K562 (cell line): Measurements from ENCODE around the gene ZFAND2B. TPM values are rescaled to one million over a fixed set of nuclear protein-coding genes. Genes with fewer than 3 reads are reported as not detected.

ENCODE experiments used
- ATAC-seq: fragments of 200-7000 bp; cut with Tn5 transposase; 3 replicates; pipeline ENCODE4 v1.9.1; 2020; ENCODE audit warnings: moderate library complexity
- BruUV-seq: library from RNA; stranded (reverse); fragments of 400-500 nt; replicated peaks from 2 replicates; lab custom pipeline; 2021; lab: Mats Ljungman, UMichigan
- CTCF ChIA-PET: fragments of 300-600 bp; formaldehyde crosslinking; extraction: SDS; loops from one replicate; lab custom pipeline; 2021; ENCODE audit warnings: low intra/inter-chr PET ratio; lab: Yijun Ruan, JAX
- POLR2A ChIA-PET: fragments of 300-600, 350-650 bp; sonication (Branson Sonifier 250); formaldehyde crosslinking; extraction: SDS; loops from one replicate; lab custom pipeline; 2021; ENCODE audit warnings: antibody characterized with exemption, inconsistent platforms; lab: Yijun Ruan, JAX
- DNase-seq, 4 experiments: peaks; one replicate each; pipeline versions ENCODE4 v3.0.0 to v3.0.0-alpha.2; 2011 to 2018; ENCODE audit warnings: low spot score in 3 of 4, mixed read lengths in 3 of 4; ENCODE audit errors: extremely low read depth in 1 of 4
- FAIRE-seq: peaks from 2 replicates; lab custom pipeline; 2011; peaks lifted over from hg19 to GRCh38; lab: Jason Lieb, UNC
- H2AFZ ChIP-seq: 2 replicates; pipeline ENCODE4 v1.6.0; 2011; ENCODE audit warnings: low read depth, low read length, control low read depth, inconsistent platforms
- H3K27ac ChIP-seq: fragments of 200-600 bp; 3 replicates; pipeline ENCODE4 v1.8.0; 2011; ENCODE audit warnings: low read depth, mild to moderate bottlenecking, control low read depth, inconsistent platforms, low read length, moderate library complexity, mixed read lengths; ENCODE audit errors: extremely low read depth
- H3K27me3 ChIP-seq, 2 experiments: fragments of 300-600 bp in 1 of 2; 2 replicates in 1 of 2; 3 replicates in 1 of 2; pipeline versions ENCODE4 v1.6.0 to v1.8.0; 2011; ENCODE audit warnings: inconsistent platforms in 2 of 2, low read length in 2 of 2, mild to moderate bottlenecking in 1 of 2, mixed read lengths in 1 of 2, moderate library complexity in 1 of 2; ENCODE audit not compliant: control insufficient read depth in 2 of 2, insufficient read depth in 2 of 2
- H3K36me3 ChIP-seq: fragments of 300-600 bp; 3 replicates; pipeline ENCODE4 v1.8.0; 2011; ENCODE audit warnings: mild to moderate bottlenecking, low read length, inconsistent platforms; ENCODE audit not compliant: control insufficient read depth, insufficient read depth
- H3K4me1 ChIP-seq, 2 experiments: fragments of 200-600 bp in 1 of 2; replicated peaks in 1 of 2; 2 replicates in 1 of 2; 3 replicates in 1 of 2; pipeline versions ENCODE4 v1.5.1 to v1.8.0; 2011; ENCODE audit warnings: inconsistent platforms in 2 of 2, low read length in 2 of 2, mild to moderate bottlenecking in 1 of 2, mixed read lengths in 1 of 2, moderate library complexity in 1 of 2; ENCODE audit not compliant: control insufficient read depth in 2 of 2, insufficient read depth in 2 of 2
- H3K4me2 ChIP-seq: 2 replicates; pipeline ENCODE4 v1.6.1; 2011; ENCODE audit warnings: low read length, control low read depth, inconsistent platforms, mixed read lengths; ENCODE audit not compliant: insufficient read depth
- H3K4me3 ChIP-seq: fragments of 200-600 bp; sonication (generic), shearing (Covaris generic); 2 replicates; pipeline ENCODE4 v1.5.1; 2016; ENCODE audit warnings: control low read depth, inconsistent platforms
- H3K79me2 ChIP-seq: fragments of 200-600 bp; 3 replicates; pipeline ENCODE4 v1.8.0; 2011; ENCODE audit warnings: low read length, inconsistent platforms; ENCODE audit not compliant: control insufficient read depth, insufficient read depth
- H3K9ac ChIP-seq, 2 experiments: 2 replicates each; pipeline versions ENCODE4 v1.6.0 to v1.6.1; 2011; ENCODE audit warnings: low read depth in 2 of 2, low read length in 2 of 2, control low read depth in 1 of 2, inconsistent platforms in 1 of 2, mild to moderate bottlenecking in 1 of 2, mixed read lengths in 1 of 2; ENCODE audit not compliant: insufficient read depth in 1 of 2
- H3K9me1 ChIP-seq: one replicate; pipeline ENCODE4 v1.6.0; 2011; ENCODE audit warnings: inconsistent platforms, mild to moderate bottlenecking, low read length, moderate library complexity; ENCODE audit not compliant: control insufficient read depth, insufficient read depth
- H3K9me3 ChIP-seq: replicated peaks from 2 replicates; pipeline ENCODE4 v1.5.1; 2011; ENCODE audit warnings: low read depth, low read length, inconsistent platforms; ENCODE audit not compliant: control insufficient read depth, insufficient read depth
- H4K20me1 ChIP-seq: replicated peaks from 2 replicates; pipeline ENCODE4 v1.6.1; 2011; ENCODE audit warnings: low read length, inconsistent platforms, mixed read lengths; ENCODE audit not compliant: control insufficient read depth, insufficient read depth
- CBX8 ChIP-seq: fragments of 200-600 bp; sonication (generic); IDR thresholded peaks from 2 replicates; pipeline ENCODE4 v1.6.1; 2012; ENCODE audit warnings: borderline replicate concordance, mixed run types, low read depth, mild to moderate bottlenecking, moderate library complexity, mixed read lengths, low read length, control low read depth, inconsistent platforms; ENCODE audit not compliant: poor library complexity, severe bottlenecking; ENCODE audit errors: extremely low read depth
- FOS ChIP-seq: IDR thresholded peaks from 3 replicates; pipeline ENCODE4 v1.6.1; 2011; ENCODE audit not compliant: insufficient read length; ENCODE audit errors: extremely low read depth
- FOXK1 ChIP-seq: sonication (generic); formaldehyde crosslinking; IDR thresholded peaks from 2 replicates; pipeline ENCODE4 v1.8.0; 2022; ENCODE audit warnings: missing genetic modification reagents, mild to moderate bottlenecking, borderline replicate concordance
- HNRNPK ChIP-seq: fragments of 200-400 bp; formaldehyde crosslinking; IDR thresholded peaks from one replicate; pipeline ENCODE4 v1.6.1; 2018; ENCODE audit warnings: mild to moderate bottlenecking, low read depth, low read length; ENCODE audit not compliant: poor library complexity, severe bottlenecking
- MTA3 ChIP-seq: fragments of 450-650 bp; formaldehyde crosslinking; IDR thresholded peaks from 2 replicates; pipeline ENCODE4 v1.6.1; 2017; ENCODE audit warnings: mild to moderate bottlenecking, borderline replicate concordance
- NR2C2 ChIP-seq, 2 experiments: fragments of 200-800 bp in 1 of 2; sonication (Bioruptor generic) in 1 of 2; sonication (generic) in 1 of 2; formaldehyde crosslinking in 1 of 2; IDR thresholded peaks; 2 replicates each; pipeline versions ENCODE4 v1.6.1 to v1.8.0; 2016 to 2022; ENCODE audit warnings: mild to moderate bottlenecking in 1 of 2, missing compliant biosample characterization in 1 of 2, missing genetic modification characterization in 1 of 2, missing genetic modification reagents in 1 of 2
- NUFIP1 ChIP-seq: fragments of 450-650 bp; IDR thresholded peaks from 2 replicates; pipeline ENCODE4 v1.6.1; 2018; ENCODE audit not compliant: partially characterized antibody
- POLR2H ChIP-seq: IDR thresholded peaks from 2 replicates; pipeline ENCODE4 v1.6.1; 2016; ENCODE audit warnings: missing genetic modification characterization, low read depth, mild to moderate bottlenecking, control low read depth, missing compliant biosample characterization, moderate library complexity
- SLC30A9 ChIP-seq: fragments of 250-450 bp; sonication (Bioruptor Pico); IDR thresholded peaks from 2 replicates; pipeline ENCODE4 v1.8.0; 2022; ENCODE audit warnings: mild to moderate bottlenecking, moderate library complexity
- SMARCE1 ChIP-seq: fragments of 450-650 bp; IDR thresholded peaks from 2 replicates; pipeline ENCODE4 v1.7.1; 2016; ENCODE audit warnings: mild to moderate bottlenecking
- TGIF2 ChIP-seq: sonication (generic); formaldehyde crosslinking; IDR thresholded peaks from 2 replicates; pipeline ENCODE4 v1.8.1; 2022; ENCODE audit warnings: mild to moderate bottlenecking, missing genetic modification reagents, moderate library complexity
- ZC3H8 ChIP-seq: fragments of 450-650 bp; IDR thresholded peaks from 2 replicates; pipeline ENCODE4 v1.6.1; 2017
- ZNF830 ChIP-seq: fragments of 250-450 bp; sonication (Bioruptor Pico); IDR thresholded peaks from 2 replicates; pipeline ENCODE4 v1.5.0; 2021; ENCODE audit warnings: mild to moderate bottlenecking
- WGBS: fragments of 100-300 bp; shearing (Covaris generic); methylation state at CpG from one replicate; pipeline ENCODE4 v1.1.6; 2016; ENCODE audit warnings: low coverage, mixed read lengths; ENCODE audit not compliant: insufficient coverage; ENCODE audit errors: missing lambda C conversion rate; 5-methylcytosine and 5-hydroxymethylcytosine counted together
- in situ Hi-C: fragments of 300-500 bp; cut with MboI; formaldehyde crosslinking; loops from 4 replicates; pipeline ENCODE4 v1.15.0; 2018; ENCODE audit warnings: inconsistent platforms, mixed read lengths
- intact Hi-C: fragments of 100-400 bp; cut with micrococcal nuclease; formaldehyde crosslinking; loops from 2 replicates; pipeline ENCODE4 v1.14.2; 2022
- polyA plus RNA-seq, 8 experiments: library from polyadenylated mRNA; depleted of rRNA in 4 of 8; stranded (reverse) in 5 of 8; unstranded in 3 of 8; fragments of >200 nt; fragmentation: Nextera tagmentation in 2 of 8; fragmentation: Illumina TruSeq in 1 of 8; extraction: Ambion mirVana in 2 of 8; extraction: Trizol in 1 of 8; gene quantifications; 2 replicates each; pipeline versions ENCODE4 v1.2.1 to v1.2.3, GENCODE V29; 2011 to 2014; ENCODE audit warnings: inconsistent platforms in 1 of 8, missing spikeins in 1 of 8
- total RNA-seq, 7 experiments: library from RNA; depleted of rRNA in 6 of 7; stranded (reverse); fragments of >200 nt in 6 of 7; fragmentation: Illumina TruSeq in 2 of 7; extraction: Trizol in 2 of 7; gene quantifications; 2 replicates each; pipeline versions ENCODE4 v1.2.1 to v1.2.3, GENCODE V29; 2011 to 2021; ENCODE audit warnings: low replicate concordance in 1 of 7
- TF ChIP-seq, protein P1 (sequence below): sonication (generic); formaldehyde crosslinking; IDR thresholded peaks from 2 replicates; pipeline ENCODE4 v1.8.0; 2022; ENCODE audit warnings: mild to moderate bottlenecking, low read depth, missing genetic modification reagents
- TF ChIP-seq, protein P2 (sequence below): sonication (generic); formaldehyde crosslinking; IDR thresholded peaks from 2 replicates; pipeline ENCODE4 v1.9.0; 2022; ENCODE audit warnings: mild to moderate bottlenecking, missing genetic modification reagents
- TF ChIP-seq, protein P3 (sequence below): fragments of 450-650 bp; IDR thresholded peaks from 2 replicates; pipeline ENCODE4 v1.6.1; 2017; ENCODE audit warnings: mild to moderate bottlenecking, moderate library complexity
- TF ChIP-seq, protein P4 (sequence below): fragments of 450-650 bp; conservative IDR thresholded peaks from 2 replicates; pipeline ENCODE4 v1.6.1; 2016; ENCODE audit warnings: missing genetic modification characterization, low read depth, mild to moderate bottlenecking, control low read depth, missing compliant biosample characterization

Gene ZFAND2B
- total and polyA plus RNA-seq, 9 of the 15 experiments (the other 6 are each of a cell fraction or from before 2014, with no cell fraction given), result 9.9 to 33.3 (median 26.1) TPM

DNA sequence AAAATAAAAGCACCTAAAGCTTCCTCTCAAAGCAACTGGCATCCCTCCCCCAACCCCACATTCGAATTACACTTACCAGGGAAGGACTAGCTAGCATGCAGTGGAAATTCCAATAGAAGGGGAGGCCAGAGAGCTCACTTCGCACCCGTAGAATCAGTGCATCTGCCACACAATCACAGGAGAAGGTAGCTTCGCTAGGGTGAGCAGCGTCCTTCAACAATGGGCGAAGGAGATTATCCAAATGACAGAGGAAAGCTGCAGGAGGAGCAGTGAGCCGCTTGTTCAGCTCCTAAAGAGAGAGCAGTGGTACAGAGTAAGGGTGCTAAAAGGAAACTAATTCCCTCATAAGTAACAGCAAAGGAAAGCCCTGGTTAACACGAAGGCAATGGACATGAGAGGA is 49.2 kb upstream of the ZFAND2B start:
- WGBS, result 67% methylated on average over 8 of the region's 8 CpGs
- no peak for ATAC-seq
- in situ Hi-C loops, result loop anchor here (5.0 to 10.0 kb wide), 2 partner anchors 100 to 133 kb away; no protein-coding TSS in a partner anchor
- Histone ChIP-seq H3K9ac (no peak overlapping the region), H3K27me3 (no peaks in the 10 kb centered on the region), H3K9me3 (no peaks in the 10 kb centered on the region), H2AFZ (no peak overlapping the region), H3K9me1 (no peaks in the 10 kb centered on the region), H3K4me3 (no peak overlapping the region), H3K79me2 (no peaks in the 10 kb centered on the region; the same call in 2 of the 3 replicates), H3K4me2 (no peak overlapping the region), H3K36me3 (0 out of 3 replicates have a peak, but pooled peaks cover 12% of the 10 kb centered on the region), H4K20me1 (no peaks in the 10 kb centered on the region; the same call in 1 of the 2 replicates), H3K27ac (no peak overlapping the region), H3K4me1 (peaks cover 8 to 13% of the 10 kb centered on the region in 2 experiments; a peak in 4 of 5 replicates)
- ChIA-PET POLR2A (interaction anchor here (0.6 kb wide), 1 partner anchor 12 kb away, joined by 3 read pairs; no protein-coding TSS in a partner anchor), CTCF (no interaction called here)
- no peak for DNase-seq
- no TSS peak for BruUV-seq
- intact Hi-C loops, result loop anchor here (10.0 kb wide), 1 partner anchor 303 kb away; the partner anchor contains the start of gene WNT6
- FAIRE-seq, result no peak
- TF ChIP-seq FOXK1 (CRISPR knock-in tag) (no peak), POLR2H (no peak), NR2C2 (CRISPR knock-in tag; IDR thresholded peaks at IDR 0.05) (no peak), NR2C2 (tag; IDR thresholded peaks at IDR 0.05) (no peak), SLC30A9 (CRISPR knock-in tag) (no peak), CBX8 (no peak), NUFIP1 (no peak), SMARCE1 (no peak), FOS (no peak), HNRNPK (no peak), MTA3 (no peak), ZC3H8 (no peak), TGIF2 (CRISPR knock-in tag) (no peak), ZNF830 (no peak)
- TF ChIP-seq, protein P1, sequence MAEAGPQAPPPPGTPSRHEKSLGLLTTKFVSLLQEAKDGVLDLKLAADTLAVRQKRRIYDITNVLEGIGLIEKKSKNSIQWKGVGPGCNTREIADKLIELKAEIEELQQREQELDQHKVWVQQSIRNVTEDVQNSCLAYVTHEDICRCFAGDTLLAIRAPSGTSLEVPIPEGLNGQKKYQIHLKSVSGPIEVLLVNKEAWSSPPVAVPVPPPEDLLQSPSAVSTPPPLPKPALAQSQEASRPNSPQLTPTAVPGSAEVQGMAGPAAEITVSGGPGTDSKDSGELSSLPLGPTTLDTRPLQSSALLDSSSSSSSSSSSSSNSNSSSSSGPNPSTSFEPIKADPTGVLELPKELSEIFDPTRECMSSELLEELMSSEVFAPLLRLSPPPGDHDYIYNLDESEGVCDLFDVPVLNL (CRISPR knock-in tag), result no peak
- TF ChIP-seq, protein P2, sequence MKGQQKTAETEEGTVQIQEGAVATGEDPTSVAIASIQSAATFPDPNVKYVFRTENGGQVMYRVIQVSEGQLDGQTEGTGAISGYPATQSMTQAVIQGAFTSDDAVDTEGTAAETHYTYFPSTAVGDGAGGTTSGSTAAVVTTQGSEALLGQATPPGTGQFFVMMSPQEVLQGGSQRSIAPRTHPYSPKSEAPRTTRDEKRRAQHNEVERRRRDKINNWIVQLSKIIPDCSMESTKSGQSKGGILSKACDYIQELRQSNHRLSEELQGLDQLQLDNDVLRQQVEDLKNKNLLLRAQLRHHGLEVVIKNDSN (CRISPR knock-in tag), result no peak
- TF ChIP-seq, protein P3, sequence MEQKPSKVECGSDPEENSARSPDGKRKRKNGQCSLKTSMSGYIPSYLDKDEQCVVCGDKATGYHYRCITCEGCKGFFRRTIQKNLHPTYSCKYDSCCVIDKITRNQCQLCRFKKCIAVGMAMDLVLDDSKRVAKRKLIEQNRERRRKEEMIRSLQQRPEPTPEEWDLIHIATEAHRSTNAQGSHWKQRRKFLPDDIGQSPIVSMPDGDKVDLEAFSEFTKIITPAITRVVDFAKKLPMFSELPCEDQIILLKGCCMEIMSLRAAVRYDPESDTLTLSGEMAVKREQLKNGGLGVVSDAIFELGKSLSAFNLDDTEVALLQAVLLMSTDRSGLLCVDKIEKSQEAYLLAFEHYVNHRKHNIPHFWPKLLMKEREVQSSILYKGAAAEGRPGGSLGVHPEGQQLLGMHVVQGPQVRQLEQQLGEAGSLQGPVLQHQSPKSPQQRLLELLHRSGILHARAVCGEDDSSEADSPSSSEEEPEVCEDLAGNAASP, result no peak
- TF ChIP-seq, protein P4, sequence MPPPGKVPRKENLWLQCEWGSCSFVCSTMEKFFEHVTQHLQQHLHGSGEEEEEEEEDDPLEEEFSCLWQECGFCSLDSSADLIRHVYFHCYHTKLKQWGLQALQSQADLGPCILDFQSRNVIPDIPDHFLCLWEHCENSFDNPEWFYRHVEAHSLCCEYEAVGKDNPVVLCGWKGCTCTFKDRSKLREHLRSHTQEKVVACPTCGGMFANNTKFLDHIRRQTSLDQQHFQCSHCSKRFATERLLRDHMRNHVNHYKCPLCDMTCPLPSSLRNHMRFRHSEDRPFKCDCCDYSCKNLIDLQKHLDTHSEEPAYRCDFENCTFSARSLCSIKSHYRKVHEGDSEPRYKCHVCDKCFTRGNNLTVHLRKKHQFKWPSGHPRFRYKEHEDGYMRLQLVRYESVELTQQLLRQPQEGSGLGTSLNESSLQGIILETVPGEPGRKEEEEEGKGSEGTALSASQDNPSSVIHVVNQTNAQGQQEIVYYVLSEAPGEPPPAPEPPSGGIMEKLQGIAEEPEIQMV, result no peak
